ENCODE results near the gene DCAF11. TPM values are rescaled to one million over a fixed set of nuclear protein-coding genes. Genes with fewer than 3 reads are reported as not detected.

DCAF11 gene
- total RNA-seq, 1 experiment from 2014 or later = 52.7 TPM

DNA sequence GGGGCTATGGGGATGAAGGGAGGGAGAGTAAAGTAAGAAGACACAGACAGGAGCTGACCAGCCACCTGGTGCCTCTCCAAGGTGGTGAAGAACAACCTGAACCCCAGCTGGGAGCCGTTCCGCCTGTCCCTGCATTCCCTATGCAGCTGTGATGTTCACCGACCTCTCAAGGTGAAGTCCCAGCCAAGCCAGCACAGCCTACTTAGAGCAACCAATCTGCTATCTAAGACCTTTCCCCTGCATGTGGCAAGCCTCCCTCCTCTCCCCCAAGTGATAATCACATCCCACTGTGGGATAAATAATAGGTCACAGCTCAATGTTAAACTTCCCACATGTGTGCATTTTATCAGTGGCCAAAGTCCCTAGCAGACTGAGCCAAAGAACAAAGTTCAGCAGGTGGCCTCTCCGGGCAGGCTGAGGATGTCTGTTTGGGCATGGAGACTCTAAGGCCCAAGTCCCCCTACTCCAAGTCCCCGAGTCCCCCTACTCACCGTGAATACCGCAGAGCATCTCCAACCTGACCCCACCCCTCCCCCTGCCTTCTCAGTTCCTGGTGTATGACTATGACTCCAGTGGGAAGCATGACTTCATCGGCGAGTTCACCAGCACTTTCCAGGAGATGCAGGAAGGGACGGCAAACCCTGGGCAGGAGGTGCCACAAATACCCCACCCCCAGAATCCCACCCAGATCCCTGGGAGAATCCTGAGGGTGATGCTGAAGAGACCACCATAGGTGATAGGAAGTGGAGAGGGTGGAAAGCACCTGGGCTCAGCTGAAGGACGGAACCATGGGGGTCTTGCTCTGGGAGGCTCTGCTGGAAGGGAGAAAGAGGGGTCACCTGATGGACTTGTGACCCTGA lies 39.7 kb upstream of the DCAF11 start:
- H3K4me1 ChIP-seq (replicated peaks; ENCODE audit: insufficient read depth) = no peaks in the 10 kb centered on the region
- DNase-seq = no peak
- TF ChIP-seq, protein P1, sequence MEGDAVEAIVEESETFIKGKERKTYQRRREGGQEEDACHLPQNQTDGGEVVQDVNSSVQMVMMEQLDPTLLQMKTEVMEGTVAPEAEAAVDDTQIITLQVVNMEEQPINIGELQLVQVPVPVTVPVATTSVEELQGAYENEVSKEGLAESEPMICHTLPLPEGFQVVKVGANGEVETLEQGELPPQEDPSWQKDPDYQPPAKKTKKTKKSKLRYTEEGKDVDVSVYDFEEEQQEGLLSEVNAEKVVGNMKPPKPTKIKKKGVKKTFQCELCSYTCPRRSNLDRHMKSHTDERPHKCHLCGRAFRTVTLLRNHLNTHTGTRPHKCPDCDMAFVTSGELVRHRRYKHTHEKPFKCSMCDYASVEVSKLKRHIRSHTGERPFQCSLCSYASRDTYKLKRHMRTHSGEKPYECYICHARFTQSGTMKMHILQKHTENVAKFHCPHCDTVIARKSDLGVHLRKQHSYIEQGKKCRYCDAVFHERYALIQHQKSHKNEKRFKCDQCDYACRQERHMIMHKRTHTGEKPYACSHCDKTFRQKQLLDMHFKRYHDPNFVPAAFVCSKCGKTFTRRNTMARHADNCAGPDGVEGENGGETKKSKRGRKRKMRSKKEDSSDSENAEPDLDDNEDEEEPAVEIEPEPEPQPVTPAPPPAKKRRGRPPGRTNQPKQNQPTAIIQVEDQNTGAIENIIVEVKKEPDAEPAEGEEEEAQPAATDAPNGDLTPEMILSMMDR (conservative IDR thresholded peaks at IDR 0.05) = no peak
- no peak for TF ChIP-seq EZH2 (IDR thresholded peaks at IDR 0.05; ENCODE audit: low read depth)
- ChIA-PET POLR2A (ENCODE audit: unreplicated experiment) (no interaction called here), CTCF (no interaction called here)
- intact Hi-C loops (cut with micrococcal nuclease; ENCODE audit: unreplicated experiment) = no loop called here
- H3K4me3 ChIP-seq = no peak overlapping the region
- H3K9me2 ChIP-seq (ENCODE audit: insufficient read depth) = no peaks in the 10 kb centered on the region
- no peaks in the 10 kb centered on the region for H3F3A ChIP-seq (ENCODE audit: insufficient read depth, low read depth)
- no peaks in the 10 kb centered on the region for H3K79me2 ChIP-seq (ENCODE audit: low read depth)
- BruUV-seq (replicated peaks) = no TSS peak
- no peak overlapping the region for H3K4me2 ChIP-seq
- H2AFZ ChIP-seq = no peak overlapping the region
- peaks cover 4% of the 10 kb centered on the region for H3K27me3 ChIP-seq (ENCODE audit: insufficient read depth, low read depth)
- no peaks in the 10 kb centered on the region for H3K36me3 ChIP-seq (ENCODE audit: low read depth)
- H4K20me1 ChIP-seq (ENCODE audit: insufficient read depth) = no peaks in the 10 kb centered on the region
- no peaks in the 10 kb centered on the region for H3K9me3 ChIP-seq (ENCODE audit: insufficient read depth, low read depth)
- H3K27ac ChIP-seq = no peak overlapping the region

DNA sequence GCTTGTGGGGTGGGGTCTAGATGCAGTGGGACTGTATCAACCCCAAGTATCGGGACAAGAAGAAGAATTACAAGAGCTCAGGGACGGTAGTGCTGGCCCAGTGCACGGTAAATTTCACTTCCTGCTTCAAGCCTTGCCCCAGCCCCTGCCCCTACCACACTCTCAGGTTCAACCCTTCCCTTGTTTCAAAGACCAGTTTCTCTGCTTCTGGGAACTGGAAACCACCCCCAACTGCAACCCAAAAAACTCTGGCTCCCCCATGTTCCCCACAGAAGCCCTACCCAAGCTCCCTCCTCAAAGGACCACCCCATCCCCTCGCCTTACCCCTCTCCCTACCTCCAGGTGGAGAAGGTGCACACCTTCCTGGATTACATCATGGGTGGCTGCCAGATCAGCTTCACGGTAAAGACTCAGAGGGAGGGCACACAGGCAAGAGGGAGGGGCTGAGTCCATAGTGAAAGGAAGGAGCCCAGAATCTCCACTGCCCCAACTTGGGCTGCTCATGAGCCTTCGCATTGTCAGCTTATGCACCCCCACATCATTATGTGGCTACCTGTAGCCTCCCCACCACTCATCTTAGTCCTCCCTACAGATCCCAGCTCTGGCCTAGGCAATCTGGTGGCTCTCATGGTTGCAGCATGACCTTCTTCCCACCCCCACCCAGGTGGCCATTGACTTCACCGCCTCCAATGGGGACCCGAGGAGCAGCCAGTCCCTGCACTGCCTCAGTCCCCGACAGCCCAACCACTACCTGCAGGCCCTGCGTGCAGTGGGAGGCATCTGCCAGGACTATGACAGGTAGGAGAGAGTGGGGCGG lies 38.9 kb upstream of the DCAF11 start:
- Histone ChIP-seq H3K9me3 (ENCODE audit: insufficient read depth, low read depth) (no peaks in the 10 kb centered on the region), H3K27me3 (ENCODE audit: insufficient read depth, low read depth) (no peaks in the 10 kb centered on the region), H3K4me1 (replicated peaks; ENCODE audit: insufficient read depth) (peaks cover 3% of the 10 kb centered on the region; the same call in 1 of the 2 replicates), H2AFZ (no peak overlapping the region), H3F3A (ENCODE audit: insufficient read depth, low read depth) (no peaks in the 10 kb centered on the region), H3K9me2 (ENCODE audit: insufficient read depth) (no peaks in the 10 kb centered on the region), H3K79me2 (ENCODE audit: low read depth) (no peaks in the 10 kb centered on the region), H3K27ac (no peak overlapping the region), H3K36me3 (ENCODE audit: low read depth) (no peaks in the 10 kb centered on the region), H3K4me3 (no peak overlapping the region), H3K4me2 (no peak overlapping the region), H4K20me1 (ENCODE audit: insufficient read depth) (no peaks in the 10 kb centered on the region)
- POLR2A ChIA-PET (ENCODE audit: unreplicated experiment) = no interaction called here
- TF ChIP-seq, protein P1 (conservative IDR thresholded peaks at IDR 0.05) = no peak
- TF ChIP-seq EZH2 (IDR thresholded peaks at IDR 0.05; ENCODE audit: low read depth) = no peak
- no TSS peak for BruUV-seq (replicated peaks)
- intact Hi-C loops (cut with micrococcal nuclease; ENCODE audit: unreplicated experiment) = no loop called here
- CTCF ChIA-PET = no interaction called here
- no peak for DNase-seq

DNA sequence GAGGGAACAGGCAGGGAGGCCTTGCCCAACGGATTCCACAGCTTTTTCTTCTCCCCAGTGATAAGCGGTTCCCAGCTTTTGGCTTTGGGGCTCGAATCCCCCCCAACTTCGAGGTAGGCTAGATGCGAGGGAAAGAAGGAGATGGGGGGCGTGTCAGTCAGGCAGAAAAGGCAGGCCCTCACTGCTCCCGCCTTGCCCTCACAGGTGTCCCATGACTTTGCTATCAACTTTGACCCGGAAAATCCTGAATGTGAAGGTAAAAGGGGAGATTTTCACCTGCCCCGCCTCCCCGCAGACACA lies 38.3 kb upstream of the DCAF11 start:
- Histone ChIP-seq H4K20me1 (ENCODE audit: insufficient read depth) (no peaks in the 10 kb centered on the region), H3K79me2 (ENCODE audit: low read depth) (no peaks in the 10 kb centered on the region), H3K9me2 (ENCODE audit: insufficient read depth) (no peaks in the 10 kb centered on the region), H3K9me3 (ENCODE audit: insufficient read depth, low read depth) (no peaks in the 10 kb centered on the region), H3K27me3 (ENCODE audit: insufficient read depth, low read depth) (no peaks in the 10 kb centered on the region), H3K4me3 (no peak overlapping the region), H3K27ac (no peak overlapping the region), H3K36me3 (ENCODE audit: low read depth) (no peaks in the 10 kb centered on the region), H3K4me2 (no peak overlapping the region), H2AFZ (no peak overlapping the region), H3K4me1 (replicated peaks; ENCODE audit: insufficient read depth) (peaks cover 5% of the 10 kb centered on the region; the same call in 1 of the 2 replicates), H3F3A (ENCODE audit: insufficient read depth, low read depth) (no peaks in the 10 kb centered on the region)
- no peak for TF ChIP-seq EZH2 (IDR thresholded peaks at IDR 0.05; ENCODE audit: low read depth)
- TF ChIP-seq, protein P1 (conservative IDR thresholded peaks at IDR 0.05) = no peak
- intact Hi-C loops (cut with micrococcal nuclease; ENCODE audit: unreplicated experiment) = no loop called here
- DNase-seq = no peak
- BruUV-seq (replicated peaks) = no TSS peak
- ChIA-PET POLR2A (ENCODE audit: unreplicated experiment) (no interaction called here), CTCF (no interaction called here)

All from PC-9 (cell line).